Kidney (tissue), 14 donors: ENCODE results near the gene TXNL4A. TPM values are rescaled to one million over a fixed set of nuclear protein-coding genes. Genes with fewer than 3 reads are reported as not detected.

Experiments used
- DNase-seq, 5 donors: peaks; one replicate each; pipeline ENCODE4 v3.0.0-alpha.2; 2013 to 2020
- FAIRE-seq: peaks from 2 replicates; lab custom pipeline; 2012; peaks lifted over from hg19 to GRCh38; lab: Jason Lieb, UNC
- H3K27ac ChIP-seq, 2 donors: one replicate each; pipeline ENCODE4 v1.7.0; 2013; ENCODE audit warnings: low read depth in 2 of 2, low read length in 2 of 2, inconsistent platforms in 1 of 2
- H3K27me3 ChIP-seq: one replicate; pipeline ENCODE4 v1.7.1; 2013; ENCODE audit warnings: low read length, inconsistent platforms; ENCODE audit not compliant: control insufficient read depth, insufficient read depth
- H3K36me3 ChIP-seq, 3 donors: one replicate each; pipeline versions ENCODE4 v1.7.0 to v1.7.1; 2013; ENCODE audit warnings: low read length in 3 of 3, control low read depth in 1 of 3, inconsistent platforms in 1 of 3; ENCODE audit not compliant: insufficient read depth in 3 of 3, control insufficient read depth in 2 of 3
- H3K4me1 ChIP-seq, 3 donors: one replicate each; pipeline versions ENCODE4 v1.7.0 to v1.7.1; 2013; ENCODE audit warnings: low read length in 3 of 3, inconsistent platforms in 1 of 3, low read depth in 1 of 3; ENCODE audit not compliant: control insufficient read depth in 2 of 3, insufficient read depth in 2 of 3
- H3K4me3 ChIP-seq, 3 donors: one replicate each; pipeline versions ENCODE4 v1.7.0 to v1.8.1; 2013; ENCODE audit warnings: low read length in 3 of 3, control low read depth in 1 of 3, inconsistent platforms in 1 of 3
- H3K9ac ChIP-seq, 3 donors: one replicate each; pipeline versions ENCODE4 v1.7.0 to v1.7.1; 2013; ENCODE audit warnings: low read length in 3 of 3, control low read depth in 1 of 3, inconsistent platforms in 1 of 3
- H3K9me3 ChIP-seq, 3 donors: one replicate each; pipeline versions ENCODE4 v1.7.0 to v1.7.1; 2013; ENCODE audit warnings: low read length in 3 of 3, control low read depth in 1 of 3, inconsistent platforms in 1 of 3; ENCODE audit not compliant: control insufficient read depth in 2 of 3, insufficient read depth in 1 of 3
- CTCF ChIP-seq: IDR thresholded peaks from 3 replicates; pipeline ENCODE4 v1.5.1; 2012; ENCODE audit warnings: mild to moderate bottlenecking, moderate library complexity, borderline replicate concordance; ENCODE audit not compliant: insufficient read depth; ENCODE audit errors: extremely low read depth
- intact Hi-C: fragments of 100-400 bp; cut with DNase I; formaldehyde crosslinking; loops from one replicate; pipeline ENCODE4 v1.11.1; 2022
- polyA plus RNA-seq: library from polyadenylated mRNA; stranded (reverse); fragments of 350-450 nt; fragmentation: Illumina TruSeq; extraction: RNeasy Lipid Tissue Mini Kit (QIAGEN cat#74804); gene quantifications from one replicate; pipeline ENCODE4 v1.2.3, GENCODE V29; 2014; ENCODE audit warnings: low read depth, low replicate concordance; ENCODE audit not compliant: insufficient read depth
- total RNA-seq: library from RNA; stranded (reverse); fragmentation: NEBNext Ultra II Directional; extraction: Animal tissue kit (Norgen Biotek cat#: 25700); gene quantifications from one replicate; pipeline ENCODE4 v1.2.1, GENCODE V29; 2021
- donor health status: control.
- donor health status: control.
- donor health status: control.
- donor health status: control.
- donor health status: control.
- donor health status: DM: yes; HTN: yes; CAD: no.
- donor health status: Normal renal cell carcinoma (clear cell type).

Gene TXNL4A
- total and polyA plus RNA-seq, 2 donors from 2014 or later = 76.7 to 178 TPM

- intact Hi-C loops = no loop called here
- Histone ChIP-seq H3K27ac (no peak overlapping the region), H3K4me3 (no peak overlapping the region), H3K9ac (no peak overlapping the region), H3K4me1 (peaks cover 0 to 16% (median 8%) of the 10 kb centered on the region in 3 donors), H3K36me3 (peaks cover 0 to 17% (median 13%) of the 10 kb centered on the region in 3 donors), H3K27me3 (no peaks in the 10 kb centered on the region), H3K9me3 (peaks cover 0 to 8% (median 3%) of the 10 kb centered on the region in 3 donors)
- TF ChIP-seq CTCF = no peak
- FAIRE-seq (no peak), DNase-seq (peak in 1 of 5 donors; percentile 21)
Observed at GRCh38 chr18:79937103-79937860, 51.1 kb downstream of the TXNL4A start.

DNA sequence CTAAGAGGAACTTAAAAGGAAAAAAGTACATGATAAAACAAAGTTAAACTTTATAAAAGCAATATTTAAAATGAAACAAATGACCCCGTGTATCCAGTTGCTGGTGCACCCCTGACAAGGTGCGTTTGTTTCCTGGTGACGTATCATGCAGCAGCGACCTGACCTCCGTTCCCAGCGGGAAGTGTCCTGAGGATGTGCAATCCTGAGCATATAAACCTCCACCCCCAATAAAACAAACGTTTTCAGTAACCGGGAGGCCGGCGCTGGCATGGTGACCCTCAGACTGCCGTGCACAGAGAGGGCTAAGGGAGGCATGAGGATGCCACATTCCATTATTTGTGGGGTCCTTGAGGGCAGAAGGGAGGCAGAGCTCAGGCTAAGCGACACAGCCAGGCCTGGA lies 51.7 kb downstream of the TXNL4A start:
- TF ChIP-seq CTCF = no peak
- Histone ChIP-seq H3K27me3 (no peaks in the 10 kb centered on the region), H3K9ac (no peak overlapping the region), H3K4me1 (peaks cover 0 to 9% (median 6%) of the 10 kb centered on the region in 3 donors), H3K4me3 (no peak overlapping the region), H3K27ac (no peak overlapping the region), H3K9me3 (peaks cover 0 to 8% (median 3%) of the 10 kb centered on the region in 3 donors), H3K36me3 (peaks cover 0 to 17% (median 12%) of the 10 kb centered on the region in 3 donors)
- DNase-seq = peak in 1 of 5 donors; percentile 52
- intact Hi-C loops = no loop called here
- no peak for FAIRE-seq

DNA sequence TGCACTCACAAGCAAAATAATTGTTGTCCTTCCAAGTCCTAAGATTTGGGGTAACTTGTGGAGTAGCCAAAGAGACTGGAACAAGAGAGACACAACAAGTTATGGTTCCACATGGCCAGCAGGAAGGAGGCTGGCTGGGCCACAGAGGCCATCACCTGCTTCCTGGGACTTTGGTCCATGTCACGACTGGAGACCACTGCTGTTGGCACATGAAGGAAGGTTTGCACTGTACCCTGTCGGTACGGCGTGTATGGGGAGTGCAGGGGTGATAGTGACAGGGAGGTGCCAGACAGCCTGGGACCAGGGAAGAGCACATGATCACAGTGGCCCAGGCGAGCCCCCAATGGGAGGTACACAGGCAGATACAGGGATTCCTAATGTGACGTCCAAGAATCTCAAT lies 52.4 kb downstream of the TXNL4A start:
- Histone ChIP-seq H3K4me1 (peaks cover 0 to 6% (median 3%) of the 10 kb centered on the region in 3 donors), H3K27me3 (no peaks in the 10 kb centered on the region), H3K4me3 (no peak overlapping the region), H3K36me3 (peaks cover 0 to 17% (median 12%) of the 10 kb centered on the region in 3 donors), H3K9me3 (peaks cover 0 to 8% (median 3%) of the 10 kb centered on the region in 3 donors), H3K27ac (no peak overlapping the region), H3K9ac (no peak overlapping the region)
- intact Hi-C loops = no loop called here
- DNase-seq (peak in 1 of 5 donors; percentile 18), FAIRE-seq (no peak)
- no peak for TF ChIP-seq CTCF
